Measurements from ENCODE around the gene SRD5A3. TPM values are rescaled to one million over a fixed set of nuclear protein-coding genes. Genes with fewer than 3 reads are reported as not detected.

Gene SRD5A3
- total RNA-seq, 4 donors from 2014 or later, result 1.6 to 6.0 (median 4.8) TPM

GRCh38 chr4:55354648-55355047 is 8.6 kb downstream of the SRD5A3 start:
- ATAC-seq, result no peak
- no peak for TF ChIP-seq POLR2A (IDR thresholded peaks at IDR 0.05)
- no peak for TF ChIP-seq CTCF (IDR thresholded peaks at IDR 0.05)
- TF ChIP-seq EP300 (IDR thresholded peaks at IDR 0.05), result no peak
- no peak for TF ChIP-seq POLR2AphosphoS5 (IDR thresholded peaks at IDR 0.05)
- H3K4me3 ChIP-seq, result no peak overlapping the region
- WGBS, 2 donors (ENCODE audit: low coverage in 1 of 2), result 83 to 93% methylated on average over 1 to 8 of the region's 8 CpGs
- H3K9me3 ChIP-seq, result no peaks in the 10 kb centered on the region
- H3K27ac ChIP-seq, result no peak overlapping the region
- peaks cover 0 to 32% (median 17%) of the 10 kb centered on the region in 3 donors for H3K4me1 ChIP-seq
- peaks cover 0 to 9% of the 10 kb centered on the region in 2 donors for H3K36me3 ChIP-seq
- no peaks in the 10 kb centered on the region for H3K27me3 ChIP-seq

GRCh38 chr4:55355555-55355954 is 9.5 kb downstream of the SRD5A3 start:
- Histone ChIP-seq H3K27ac (no peak overlapping the region), H3K4me1 (peaks cover 0 to 37% (median 17%) of the 10 kb centered on the region in 3 donors), H3K9me3 (no peaks in the 10 kb centered on the region), H3K36me3 (peaks cover 0 to 9% of the 10 kb centered on the region in 2 donors), H3K4me3 (no peak overlapping the region), H3K27me3 (no peaks in the 10 kb centered on the region)
- no peak for ATAC-seq
- TF ChIP-seq POLR2AphosphoS5 (IDR thresholded peaks at IDR 0.05) (no peak), EP300 (IDR thresholded peaks at IDR 0.05) (no peak), POLR2A (IDR thresholded peaks at IDR 0.05) (no peak), CTCF (IDR thresholded peaks at IDR 0.05) (no peak)
- 68 to 74% methylated on average over 6 of the region's 6 CpGs for WGBS, 2 donors (ENCODE audit: low coverage in 1 of 2)

GRCh38 chr4:55356991-55357461 is 11.0 kb downstream of the SRD5A3 start:
- 74 to 96% methylated on average over 4 to 5 of the region's 5 CpGs for WGBS, 2 donors (ENCODE audit: low coverage in 1 of 2)
- TF ChIP-seq EP300 (IDR thresholded peaks at IDR 0.05) (no peak), CTCF (IDR thresholded peaks at IDR 0.05) (no peak), POLR2A (IDR thresholded peaks at IDR 0.05) (no peak), POLR2AphosphoS5 (IDR thresholded peaks at IDR 0.05) (no peak)
- H3K27ac ChIP-seq, result peak overlapping the region in 2 of 4 donors; percentile 72 to 79

GRCh38 chr4:55358246-55358645 is 12.2 kb downstream of the SRD5A3 start:
- H3K27ac ChIP-seq, result peak overlapping the region in 3 of 4 donors; percentile 72 to 83 (median 79)

More at GRCh38 chr4:55356991-55357461, 11.0 kb downstream of the SRD5A3 start:
- H3K4me3 ChIP-seq, result no peak overlapping the region
- H3K4me1 ChIP-seq, result peaks cover 0 to 37% (median 17%) of the 10 kb centered on the region in 3 donors
- no peaks in the 10 kb centered on the region for H3K9me3 ChIP-seq
- H3K27me3 ChIP-seq, result no peaks in the 10 kb centered on the region
- no peak for ATAC-seq
- H3K36me3 ChIP-seq, result peaks cover 0 to 9% of the 10 kb centered on the region in 2 donors

More at GRCh38 chr4:55358246-55358645, 12.2 kb downstream of the SRD5A3 start:
- Histone ChIP-seq H3K4me3 (no peak overlapping the region), H3K36me3 (peaks cover 0 to 9% of the 10 kb centered on the region in 2 donors), H3K4me1 (peaks cover 0 to 37% (median 17%) of the 10 kb centered on the region in 3 donors), H3K9me3 (no peaks in the 10 kb centered on the region), H3K27me3 (no peaks in the 10 kb centered on the region)
- TF ChIP-seq POLR2AphosphoS5 (IDR thresholded peaks at IDR 0.05) (no peak), EP300 (IDR thresholded peaks at IDR 0.05) (no peak), POLR2A (IDR thresholded peaks at IDR 0.05) (no peak), CTCF (IDR thresholded peaks at IDR 0.05) (no peak)
- ATAC-seq, result no peak
- WGBS, 2 donors (ENCODE audit: low coverage in 1 of 2), result 100% methylated on average over 1 to 2 of the region's 2 CpGs

All from gastroesophageal sphincter (tissue), 4 donors.